Brain microvascular endothelial cell (primary cell): Measurements from ENCODE around the gene CAMK4.
A peak's percentile ranks its signal among the peaks of the same experiment; 100 is the strongest.

Source experiments
- DNase-seq: peaks from one replicate; pipeline ENCODE4 v3.0.0-alpha.2; 2020
- H3K27ac ChIP-seq: fragments of 250-450 bp; sonication (Bioruptor Pico); 2 replicates; pipeline ENCODE4 v1.5.1; 2020; ENCODE audit warnings: mild to moderate bottlenecking, moderate library complexity
- H3K27me3 ChIP-seq: fragments of 250-450 bp; sonication (Bioruptor Pico); replicated peaks from 2 replicates; pipeline ENCODE4 v1.5.1; 2020; ENCODE audit warnings: mild to moderate bottlenecking
- H3K36me3 ChIP-seq: fragments of 250-450 bp; sonication (Bioruptor Pico); replicated peaks from 2 replicates; pipeline ENCODE4 v1.5.1; 2020; ENCODE audit warnings: mild to moderate bottlenecking
- H3K4me3 ChIP-seq: 2 replicates; pipeline ENCODE4 v1.5.1; 2011; ENCODE audit warnings: low read depth, mild to moderate bottlenecking, control low read depth, low read length, moderate library complexity
- in situ Hi-C: cut with HindIII; loops from 2 replicates; pipeline ENCODE4 v1.10.0; 2017; ENCODE audit warnings: low sequenced_read_pairs, low pct_ligation_motif_present
- TF ChIP-seq, protein P1 (sequence below): IDR thresholded peaks from 2 replicates; pipeline ENCODE4 v1.5.1; 2011; ENCODE audit warnings: low read depth, mild to moderate bottlenecking, moderate library complexity, low read length, control low read depth, inconsistent platforms; ENCODE audit errors: missing control alignments

CAMK4 gene

DNA sequence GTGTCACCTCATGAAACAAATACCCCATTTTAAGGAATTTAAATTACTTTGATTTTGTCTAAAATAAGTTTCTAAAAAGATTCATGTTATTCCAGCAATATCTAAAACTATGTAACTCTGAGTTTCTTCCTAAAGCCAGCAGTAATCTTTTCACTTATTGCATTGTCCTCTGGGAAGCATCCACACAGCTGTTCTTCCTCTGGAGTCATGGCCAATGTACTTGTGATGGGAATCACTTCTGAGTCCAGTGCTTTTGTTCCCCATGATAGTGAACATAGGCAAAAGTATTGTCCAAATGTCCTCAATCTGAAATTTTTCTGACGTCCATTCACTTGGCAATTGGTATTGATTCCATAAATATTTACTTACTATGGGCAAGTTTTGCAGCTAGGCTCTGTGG is 163.2 kb downstream of the CAMK4 start:
- H3K4me3 ChIP-seq, result no peak overlapping the region
- H3K27ac ChIP-seq, result no peak overlapping the region
- no peak for DNase-seq
- no peaks in the 10 kb centered on the region for H3K27me3 ChIP-seq
- TF ChIP-seq, protein P1, sequence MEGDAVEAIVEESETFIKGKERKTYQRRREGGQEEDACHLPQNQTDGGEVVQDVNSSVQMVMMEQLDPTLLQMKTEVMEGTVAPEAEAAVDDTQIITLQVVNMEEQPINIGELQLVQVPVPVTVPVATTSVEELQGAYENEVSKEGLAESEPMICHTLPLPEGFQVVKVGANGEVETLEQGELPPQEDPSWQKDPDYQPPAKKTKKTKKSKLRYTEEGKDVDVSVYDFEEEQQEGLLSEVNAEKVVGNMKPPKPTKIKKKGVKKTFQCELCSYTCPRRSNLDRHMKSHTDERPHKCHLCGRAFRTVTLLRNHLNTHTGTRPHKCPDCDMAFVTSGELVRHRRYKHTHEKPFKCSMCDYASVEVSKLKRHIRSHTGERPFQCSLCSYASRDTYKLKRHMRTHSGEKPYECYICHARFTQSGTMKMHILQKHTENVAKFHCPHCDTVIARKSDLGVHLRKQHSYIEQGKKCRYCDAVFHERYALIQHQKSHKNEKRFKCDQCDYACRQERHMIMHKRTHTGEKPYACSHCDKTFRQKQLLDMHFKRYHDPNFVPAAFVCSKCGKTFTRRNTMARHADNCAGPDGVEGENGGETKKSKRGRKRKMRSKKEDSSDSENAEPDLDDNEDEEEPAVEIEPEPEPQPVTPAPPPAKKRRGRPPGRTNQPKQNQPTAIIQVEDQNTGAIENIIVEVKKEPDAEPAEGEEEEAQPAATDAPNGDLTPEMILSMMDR, result no peak
- in situ Hi-C loops, result no loop called here
- no peaks in the 10 kb centered on the region for H3K36me3 ChIP-seq

DNA sequence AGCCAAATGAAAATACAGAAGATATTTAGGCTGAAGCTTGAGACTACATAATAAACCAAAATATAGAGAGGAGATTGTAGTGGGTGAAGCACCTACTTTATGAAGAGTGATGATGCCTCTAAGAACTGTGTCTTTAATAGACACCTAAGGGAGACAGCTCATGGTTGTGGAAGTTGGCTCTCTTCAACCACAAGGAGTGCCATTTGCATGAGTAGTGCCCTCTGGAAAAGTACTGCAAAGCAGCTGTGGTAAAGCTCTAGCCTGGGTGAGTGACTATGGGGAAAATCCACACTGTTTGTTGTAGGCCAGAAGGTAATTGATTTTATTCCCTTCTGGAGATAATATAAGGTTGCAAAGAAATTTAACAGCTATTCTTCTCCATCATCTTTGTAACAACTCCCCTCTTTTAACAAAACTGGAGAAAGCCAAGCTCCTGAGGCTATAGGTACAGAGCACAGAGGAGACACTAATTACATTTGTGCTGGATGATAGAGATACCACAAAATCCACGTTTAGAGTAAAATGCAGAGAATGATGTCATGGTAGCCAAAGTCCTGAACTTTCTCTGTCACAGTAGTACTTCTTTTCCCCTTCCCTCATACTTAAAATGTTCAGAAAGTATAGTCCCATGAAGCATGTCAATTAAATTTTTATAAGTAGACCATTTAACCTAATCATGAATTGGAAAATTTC is 165.4 kb downstream of the CAMK4 start:
- peak; percentile 56 for DNase-seq
- in situ Hi-C loops, result no loop called here
- Histone ChIP-seq H3K4me3 (no peak overlapping the region), H3K36me3 (no peaks in the 10 kb centered on the region), H3K27me3 (no peaks in the 10 kb centered on the region), H3K27ac (no peak overlapping the region)
- TF ChIP-seq, protein P1, result no peak

DNA sequence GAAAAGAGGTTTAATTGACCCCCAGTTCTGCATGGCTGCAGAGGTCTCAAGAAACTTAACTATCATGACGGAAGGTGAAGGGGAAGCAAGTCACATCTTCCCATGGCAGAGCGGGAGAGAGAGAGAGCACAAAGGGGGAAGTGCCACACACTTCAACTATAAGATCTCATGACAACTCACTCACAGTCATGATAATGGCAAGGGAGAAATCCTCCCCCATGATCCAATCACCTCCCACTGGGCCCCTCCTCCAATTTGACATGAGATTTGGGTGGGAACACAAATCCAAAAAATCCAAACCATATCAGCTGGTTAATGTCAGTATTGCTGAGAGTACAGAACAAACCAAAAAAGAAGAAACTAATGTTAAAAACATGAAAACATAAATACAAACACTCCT is 168.0 kb downstream of the CAMK4 start:
- Histone ChIP-seq H3K36me3 (no peaks in the 10 kb centered on the region), H3K27me3 (no peaks in the 10 kb centered on the region), H3K4me3 (no peak overlapping the region), H3K27ac (no peak overlapping the region)
- in situ Hi-C loops, result no loop called here
- DNase-seq, result no peak
- TF ChIP-seq, protein P1, result no peak

DNA sequence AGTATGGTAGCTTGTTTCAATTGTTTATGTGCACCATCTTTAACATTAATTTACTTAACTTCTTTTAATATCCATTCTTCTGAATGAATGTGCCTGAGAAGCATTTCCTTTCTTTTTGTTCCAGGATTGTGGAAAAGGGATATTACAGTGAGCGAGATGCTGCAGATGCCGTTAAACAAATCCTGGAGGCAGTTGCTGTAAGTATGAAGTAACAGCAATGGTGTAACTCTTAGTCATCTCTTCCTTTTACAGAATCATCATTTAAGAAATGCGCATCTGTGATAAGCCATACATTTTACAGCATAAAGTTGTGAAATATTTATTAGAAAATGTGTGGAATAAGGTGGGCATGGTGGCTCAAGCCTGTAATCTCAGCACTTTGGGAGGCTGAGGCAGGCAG is 170.4 kb downstream of the CAMK4 start:
- DNase-seq, result peak; percentile 5
- Histone ChIP-seq H3K4me3 (no peak overlapping the region), H3K27me3 (no peaks in the 10 kb centered on the region), H3K36me3 (no peaks in the 10 kb centered on the region), H3K27ac (no peak overlapping the region)
- in situ Hi-C loops, result no loop called here
- TF ChIP-seq, protein P1, result no peak

- no peaks in the 10 kb centered on the region for H3K27me3 ChIP-seq
- no peak overlapping the region for H3K27ac ChIP-seq
- H3K36me3 ChIP-seq, result no peaks in the 10 kb centered on the region
- TF ChIP-seq, protein P1, result no peak
- H3K4me3 ChIP-seq, result no peak overlapping the region
- DNase-seq, result no peak
- in situ Hi-C loops, result no loop called here
Measured at GRCh38 chr5:111398013-111398412, 173.8 kb downstream of the CAMK4 start.

DNA sequence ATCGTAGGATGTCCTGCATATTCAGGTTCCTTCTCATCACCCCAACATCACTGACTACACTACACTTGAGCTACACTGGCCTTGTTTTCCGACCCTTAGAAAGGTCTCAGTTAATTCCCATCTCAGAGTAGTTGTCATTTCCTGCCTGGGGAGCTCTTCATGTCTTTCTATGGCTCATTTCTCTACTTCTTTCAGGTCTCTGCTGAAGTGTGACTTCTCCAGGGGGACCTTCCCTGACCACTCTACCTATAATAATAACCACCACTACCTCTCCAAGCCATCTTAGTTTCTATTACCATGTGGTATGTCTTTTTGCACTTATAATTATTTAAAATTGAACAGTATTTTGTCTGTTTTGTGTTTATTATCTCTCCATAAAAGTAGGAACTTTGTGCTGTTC is 174.9 kb downstream of the CAMK4 start:
- H3K4me3 ChIP-seq, result no peak overlapping the region
- H3K27me3 ChIP-seq, result no peaks in the 10 kb centered on the region
- TF ChIP-seq, protein P1, result no peak
- H3K27ac ChIP-seq, result no peak overlapping the region
- in situ Hi-C loops, result no loop called here
- no peaks in the 10 kb centered on the region for H3K36me3 ChIP-seq
- DNase-seq, result no peak
